H1 (cell line): ENCODE measurements around the gene PLXNB3. TPM values are rescaled to one million over a fixed set of nuclear protein-coding genes. Genes with fewer than 3 reads are reported as not detected.

Source experiments
- CBX5 ChIP-seq: fragments of 300-800, 300-1000 bp; sonication (generic); IDR thresholded peaks from 2 replicates; pipeline ENCODE4 v1.7.1; 2016; ENCODE audit warnings: antibody characterized with exemption, low read length, low read depth
- polyA plus RNA-seq, 7 experiments: library from polyadenylated mRNA; depleted of rRNA in 3 of 7; stranded (reverse) in 5 of 7; unstranded in 2 of 7; fragments of >200 nt in 5 of 7; fragments of 200-250 nt in 2 of 7; gene quantifications; 1 replicate in 5 of 7; 2 replicates in 1 of 7; 4 replicates in 1 of 7; pipeline versions ENCODE4 v1.2.1 to v1.2.3, GENCODE V29; 2011 to 2013; ENCODE audit warnings: missing spikeins in 2 of 7, mixed read lengths in 2 of 7
- total RNA-seq: library from RNA; stranded (reverse); fragmentation: NEBNext Ultra II Directional; extraction: Animal tissue kit (Norgen Biotek cat#: 25700); gene quantifications from 2 replicates; pipeline ENCODE4 v1.2.1, GENCODE V29; 2021
- TF ChIP-seq, protein P1 (sequence below): fragments of 300-600 bp; sonication (generic); IDR thresholded peaks from 2 replicates; pipeline ENCODE4 v1.7.1; 2012; ENCODE audit warnings: low read length, moderate library complexity, mild to moderate bottlenecking, inconsistent platforms; ENCODE audit not compliant: insufficient replicate concordance

PLXNB3 gene
- total and polyA plus RNA-seq, 2 of the 8 experiments (the other 6 are each of a cell fraction or from before 2014, with no cell fraction given), result 1.2 to 2.7 TPM

- TF ChIP-seq, protein P1, sequence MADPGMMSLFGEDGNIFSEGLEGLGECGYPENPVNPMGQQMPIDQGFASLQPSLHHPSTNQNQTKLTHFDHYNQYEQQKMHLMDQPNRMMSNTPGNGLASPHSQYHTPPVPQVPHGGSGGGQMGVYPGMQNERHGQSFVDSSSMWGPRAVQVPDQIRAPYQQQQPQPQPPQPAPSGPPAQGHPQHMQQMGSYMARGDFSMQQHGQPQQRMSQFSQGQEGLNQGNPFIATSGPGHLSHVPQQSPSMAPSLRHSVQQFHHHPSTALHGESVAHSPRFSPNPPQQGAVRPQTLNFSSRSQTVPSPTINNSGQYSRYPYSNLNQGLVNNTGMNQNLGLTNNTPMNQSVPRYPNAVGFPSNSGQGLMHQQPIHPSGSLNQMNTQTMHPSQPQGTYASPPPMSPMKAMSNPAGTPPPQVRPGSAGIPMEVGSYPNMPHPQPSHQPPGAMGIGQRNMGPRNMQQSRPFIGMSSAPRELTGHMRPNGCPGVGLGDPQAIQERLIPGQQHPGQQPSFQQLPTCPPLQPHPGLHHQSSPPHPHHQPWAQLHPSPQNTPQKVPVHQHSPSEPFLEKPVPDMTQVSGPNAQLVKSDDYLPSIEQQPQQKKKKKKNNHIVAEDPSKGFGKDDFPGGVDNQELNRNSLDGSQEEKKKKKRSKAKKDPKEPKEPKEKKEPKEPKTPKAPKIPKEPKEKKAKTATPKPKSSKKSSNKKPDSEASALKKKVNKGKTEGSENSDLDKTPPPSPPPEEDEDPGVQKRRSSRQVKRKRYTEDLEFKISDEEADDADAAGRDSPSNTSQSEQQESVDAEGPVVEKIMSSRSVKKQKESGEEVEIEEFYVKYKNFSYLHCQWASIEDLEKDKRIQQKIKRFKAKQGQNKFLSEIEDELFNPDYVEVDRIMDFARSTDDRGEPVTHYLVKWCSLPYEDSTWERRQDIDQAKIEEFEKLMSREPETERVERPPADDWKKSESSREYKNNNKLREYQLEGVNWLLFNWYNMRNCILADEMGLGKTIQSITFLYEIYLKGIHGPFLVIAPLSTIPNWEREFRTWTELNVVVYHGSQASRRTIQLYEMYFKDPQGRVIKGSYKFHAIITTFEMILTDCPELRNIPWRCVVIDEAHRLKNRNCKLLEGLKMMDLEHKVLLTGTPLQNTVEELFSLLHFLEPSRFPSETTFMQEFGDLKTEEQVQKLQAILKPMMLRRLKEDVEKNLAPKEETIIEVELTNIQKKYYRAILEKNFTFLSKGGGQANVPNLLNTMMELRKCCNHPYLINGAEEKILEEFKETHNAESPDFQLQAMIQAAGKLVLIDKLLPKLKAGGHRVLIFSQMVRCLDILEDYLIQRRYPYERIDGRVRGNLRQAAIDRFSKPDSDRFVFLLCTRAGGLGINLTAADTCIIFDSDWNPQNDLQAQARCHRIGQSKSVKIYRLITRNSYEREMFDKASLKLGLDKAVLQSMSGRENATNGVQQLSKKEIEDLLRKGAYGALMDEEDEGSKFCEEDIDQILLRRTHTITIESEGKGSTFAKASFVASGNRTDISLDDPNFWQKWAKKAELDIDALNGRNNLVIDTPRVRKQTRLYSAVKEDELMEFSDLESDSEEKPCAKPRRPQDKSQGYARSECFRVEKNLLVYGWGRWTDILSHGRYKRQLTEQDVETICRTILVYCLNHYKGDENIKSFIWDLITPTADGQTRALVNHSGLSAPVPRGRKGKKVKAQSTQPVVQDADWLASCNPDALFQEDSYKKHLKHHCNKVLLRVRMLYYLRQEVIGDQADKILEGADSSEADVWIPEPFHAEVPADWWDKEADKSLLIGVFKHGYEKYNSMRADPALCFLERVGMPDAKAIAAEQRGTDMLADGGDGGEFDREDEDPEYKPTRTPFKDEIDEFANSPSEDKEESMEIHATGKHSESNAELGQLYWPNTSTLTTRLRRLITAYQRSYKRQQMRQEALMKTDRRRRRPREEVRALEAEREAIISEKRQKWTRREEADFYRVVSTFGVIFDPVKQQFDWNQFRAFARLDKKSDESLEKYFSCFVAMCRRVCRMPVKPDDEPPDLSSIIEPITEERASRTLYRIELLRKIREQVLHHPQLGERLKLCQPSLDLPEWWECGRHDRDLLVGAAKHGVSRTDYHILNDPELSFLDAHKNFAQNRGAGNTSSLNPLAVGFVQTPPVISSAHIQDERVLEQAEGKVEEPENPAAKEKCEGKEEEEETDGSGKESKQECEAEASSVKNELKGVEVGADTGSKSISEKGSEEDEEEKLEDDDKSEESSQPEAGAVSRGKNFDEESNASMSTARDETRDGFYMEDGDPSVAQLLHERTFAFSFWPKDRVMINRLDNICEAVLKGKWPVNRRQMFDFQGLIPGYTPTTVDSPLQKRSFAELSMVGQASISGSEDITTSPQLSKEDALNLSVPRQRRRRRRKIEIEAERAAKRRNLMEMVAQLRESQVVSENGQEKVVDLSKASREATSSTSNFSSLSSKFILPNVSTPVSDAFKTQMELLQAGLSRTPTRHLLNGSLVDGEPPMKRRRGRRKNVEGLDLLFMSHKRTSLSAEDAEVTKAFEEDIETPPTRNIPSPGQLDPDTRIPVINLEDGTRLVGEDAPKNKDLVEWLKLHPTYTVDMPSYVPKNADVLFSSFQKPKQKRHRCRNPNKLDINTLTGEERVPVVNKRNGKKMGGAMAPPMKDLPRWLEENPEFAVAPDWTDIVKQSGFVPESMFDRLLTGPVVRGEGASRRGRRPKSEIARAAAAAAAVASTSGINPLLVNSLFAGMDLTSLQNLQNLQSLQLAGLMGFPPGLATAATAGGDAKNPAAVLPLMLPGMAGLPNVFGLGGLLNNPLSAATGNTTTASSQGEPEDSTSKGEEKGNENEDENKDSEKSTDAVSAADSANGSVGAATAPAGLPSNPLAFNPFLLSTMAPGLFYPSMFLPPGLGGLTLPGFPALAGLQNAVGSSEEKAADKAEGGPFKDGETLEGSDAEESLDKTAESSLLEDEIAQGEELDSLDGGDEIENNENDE, result no peak
- no peak for TF ChIP-seq CBX5
Observed at GRCh38 chrX:153769158-153769864, 5.3 kb downstream of the PLXNB3 start (continued).
